Coronary artery (tissue), 2 donors: Measurements from ENCODE around the gene UGT1A6.

Experiments
- DNase-seq: peaks from one replicate; pipeline ENCODE4 v3.0.0-alpha.2; 2017; ENCODE audit warnings: low spot score
- H3K27ac ChIP-seq, 2 donors: fragments of 200-600 bp; sonication (generic); one replicate each; pipeline ENCODE4 v1.5.1; 2016 to 2019
- H3K4me3 ChIP-seq: fragments of 200-600 bp; sonication (generic); 2 replicates; pipeline ENCODE4 v1.5.1; 2016; ENCODE audit warnings: mild to moderate bottlenecking, moderate library complexity
- CTCF ChIP-seq: fragments of 200-600 bp; sonication (generic); IDR thresholded peaks from one replicate; pipeline ENCODE4 v1.5.1; 2019; ENCODE audit warnings: antibody characterized with exemption

UGT1A6 gene

GRCh38 chr2:233758849-233759248 lies 66.2 kb downstream of the UGT1A6 start:
- Histone ChIP-seq H3K4me3 (no peak overlapping the region), H3K27ac (no peak overlapping the region)
- no peak for DNase-seq
- TF ChIP-seq CTCF, result no peak

- H3K27ac ChIP-seq, result no peak within 1 kb of the TSS
- no peak for DNase-seq
- no peak within 1 kb of the TSS for H3K4me3 ChIP-seq
- TF ChIP-seq CTCF, result no peak
Observed at GRCh38 chr2:233760043-233760442, 67.4 kb downstream of the UGT1A6 start, which contains the start of gene UGT1A1. UGT1A1 (plus strand) TSS chr2:233760270; CDS start chr2:233760288, 18 bp downstream.

- no peak overlapping the region for H3K27ac ChIP-seq
- no peak overlapping the region for H3K4me3 ChIP-seq
- no peak for TF ChIP-seq CTCF
- DNase-seq, result no peak
Observed at GRCh38 chr2:233761040-233761769, 68.5 kb downstream of the UGT1A6 start.

GRCh38 chr2:233764264-233764663 lies 71.6 kb downstream of the UGT1A6 start:
- Histone ChIP-seq H3K27ac (no peak overlapping the region), H3K4me3 (no peak overlapping the region)
- DNase-seq, result no peak
- no peak for TF ChIP-seq CTCF

GRCh38 chr2:233764761-233765160 lies 72.1 kb downstream of the UGT1A6 start:
- H3K27ac ChIP-seq, result no peak overlapping the region
- TF ChIP-seq CTCF, result no peak

GRCh38 chr2:233766416-233766815 lies 73.7 kb downstream of the UGT1A6 start:
- Histone ChIP-seq H3K27ac (no peak overlapping the region), H3K4me3 (no peak overlapping the region)
- TF ChIP-seq CTCF, result no peak
- no peak for DNase-seq

More at GRCh38 chr2:233764761-233765160, 72.1 kb downstream of the UGT1A6 start:
- DNase-seq, result no peak
- H3K4me3 ChIP-seq, result no peak overlapping the region

- no peak for TF ChIP-seq CTCF
- Histone ChIP-seq H3K27ac (no peak overlapping the region), H3K4me3 (no peak overlapping the region)
- no peak for DNase-seq
Observed at GRCh38 chr2:233768076-233768475, 75.4 kb downstream of the UGT1A6 start.
